GM20000 (cell line): ENCODE measurements around the gene KCNIP3.

Experiments
- DNase-seq: peaks from one replicate; pipeline ENCODE4 v3.0.0; 2012; ENCODE audit warnings: low spot score
- CTCF ChIP-seq: IDR thresholded peaks from 2 replicates; pipeline ENCODE4 v1.5.1; 2012; ENCODE audit warnings: mild to moderate bottlenecking, control low read depth; ENCODE audit errors: extremely low read depth, missing control alignments

Gene KCNIP3

GRCh38 chr2:95326433-95327140, 29.4 kb downstream of the KCNIP3 start:
- TF ChIP-seq CTCF, result no peak

GRCh38 chr2:95327861-95328260, 30.7 kb downstream of the KCNIP3 start:
- TF ChIP-seq CTCF, result no peak
- no peak for DNase-seq

More at GRCh38 chr2:95326433-95327140, 29.4 kb downstream of the KCNIP3 start:
- DNase-seq, result no peak

GRCh38 chr2:95328358-95329125, 31.4 kb downstream of the KCNIP3 start:
- no peak for TF ChIP-seq CTCF
- no peak for DNase-seq

GRCh38 chr2:95329401-95329800, 32.3 kb downstream of the KCNIP3 start:
- DNase-seq, result no peak
- no peak for TF ChIP-seq CTCF

GRCh38 chr2:95329891-95330793, 33.0 kb downstream of the KCNIP3 start:
- TF ChIP-seq CTCF, result no peak
- no peak for DNase-seq

- TF ChIP-seq CTCF, result no peak
- DNase-seq, result no peak
Measured at GRCh38 chr2:95330794-95331338, 33.7 kb downstream of the KCNIP3 start.
